Ascending aorta (tissue), 2 donors: Measurements from ENCODE around the gene NTM. TPM values are rescaled to one million over a fixed set of nuclear protein-coding genes. Genes with fewer than 3 reads are reported as not detected.

ENCODE experiments used
- DNase-seq, 2 donors: peaks; one replicate each; pipeline ENCODE4 v3.0.0-alpha.2; 2019; ENCODE audit warnings: low spot score in 2 of 2
- H3K27ac ChIP-seq, 2 donors: fragments of 200-600 bp; sonication (generic); one replicate each; pipeline ENCODE4 v1.5.1; 2016 to 2017; ENCODE audit warnings: mild to moderate bottlenecking in 1 of 2
- H3K27me3 ChIP-seq: fragments of 200-600 bp; sonication (generic); one replicate; pipeline ENCODE4 v1.5.1; 2017
- H3K36me3 ChIP-seq, 2 donors: fragments of 200-600 bp; sonication (generic); one replicate each; pipeline ENCODE4 v1.5.1; 2016
- H3K4me1 ChIP-seq, 2 donors: fragments of 200-600 bp; sonication (generic); one replicate each; pipeline ENCODE4 v1.5.1; 2016 to 2017; ENCODE audit warnings: mild to moderate bottlenecking in 1 of 2
- H3K4me3 ChIP-seq, 2 donors: fragments of 200-600 bp; sonication (generic); one replicate each; pipeline ENCODE4 v1.5.1; 2016 to 2017; ENCODE audit warnings: mild to moderate bottlenecking in 1 of 2
- H3K9me3 ChIP-seq, 2 donors: fragments of 200-600 bp; sonication (generic); one replicate each; pipeline ENCODE4 v1.5.1; 2016
- intact Hi-C: fragments of 100-400 bp; cut with DNase I; formaldehyde crosslinking; loops from one replicate; pipeline ENCODE4 v1.15.1; 2023
- total RNA-seq: library from RNA; depleted of rRNA; stranded (reverse); fragments of >200 nt; gene quantifications from one replicate; pipeline ENCODE4 v1.1.0, GENCODE V29; 2016
- TF ChIP-seq, protein P1 (sequence below), 3 experiments: fragments of 200-600 bp in 2 of 3; fragments of 450-650 bp in 1 of 3; sonication (generic) in 2 of 3; IDR thresholded peaks; one replicate each; pipeline ENCODE4 v1.5.1; 2016 to 2019; ENCODE audit warnings: antibody characterized with exemption in 3 of 3, mild to moderate bottlenecking in 1 of 3, moderate library complexity in 1 of 3

The NTM gene
- total RNA-seq, 1 donor from 2014 or later = not detected

DNA sequence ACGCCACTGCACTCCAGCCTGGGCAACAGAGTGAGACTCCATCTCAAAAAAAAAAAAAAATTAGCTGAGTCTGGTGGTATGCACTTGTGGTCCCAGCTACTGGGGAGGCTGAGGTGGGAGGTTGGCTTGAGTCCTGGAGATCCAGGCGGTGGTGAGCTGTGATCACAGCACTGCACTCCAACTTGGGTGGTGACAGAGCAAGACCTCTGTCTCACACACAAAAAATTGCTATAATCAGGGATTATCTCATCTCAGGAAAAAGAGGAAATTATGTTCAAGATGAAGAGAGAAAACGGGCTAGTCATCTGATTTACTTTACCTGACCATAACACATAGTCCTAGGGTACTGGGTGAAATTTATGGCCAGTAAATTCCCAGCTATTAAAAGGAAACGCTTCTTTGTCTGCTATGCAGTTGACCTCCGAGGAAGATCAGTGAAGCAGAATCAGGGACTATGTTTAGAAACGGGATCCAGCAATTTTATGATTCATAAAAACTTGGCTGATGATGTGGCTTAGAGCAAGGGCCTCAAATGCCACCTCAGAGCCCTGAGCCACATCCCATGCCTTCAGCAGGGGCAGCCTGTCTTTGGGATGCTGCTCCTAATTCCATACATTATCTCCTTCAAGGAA is 386.2 kb downstream of the NTM start:
- intact Hi-C loops = no loop called here

GRCh38 chr11:131758726-131759125 is 388.3 kb downstream of the NTM start:
- H3K9me3 ChIP-seq = peaks cover 0 to 6% of the 10 kb centered on the region in 2 donors
- no peak overlapping the region for H3K4me3 ChIP-seq
- DNase-seq = no peak
- intact Hi-C loops = no loop called here
- H3K4me1 ChIP-seq = no peaks in the 10 kb centered on the region
- no peaks in the 10 kb centered on the region for H3K36me3 ChIP-seq
- no peak overlapping the region for H3K27ac ChIP-seq
- no peaks in the 10 kb centered on the region for H3K27me3 ChIP-seq
- TF ChIP-seq, protein P1, sequence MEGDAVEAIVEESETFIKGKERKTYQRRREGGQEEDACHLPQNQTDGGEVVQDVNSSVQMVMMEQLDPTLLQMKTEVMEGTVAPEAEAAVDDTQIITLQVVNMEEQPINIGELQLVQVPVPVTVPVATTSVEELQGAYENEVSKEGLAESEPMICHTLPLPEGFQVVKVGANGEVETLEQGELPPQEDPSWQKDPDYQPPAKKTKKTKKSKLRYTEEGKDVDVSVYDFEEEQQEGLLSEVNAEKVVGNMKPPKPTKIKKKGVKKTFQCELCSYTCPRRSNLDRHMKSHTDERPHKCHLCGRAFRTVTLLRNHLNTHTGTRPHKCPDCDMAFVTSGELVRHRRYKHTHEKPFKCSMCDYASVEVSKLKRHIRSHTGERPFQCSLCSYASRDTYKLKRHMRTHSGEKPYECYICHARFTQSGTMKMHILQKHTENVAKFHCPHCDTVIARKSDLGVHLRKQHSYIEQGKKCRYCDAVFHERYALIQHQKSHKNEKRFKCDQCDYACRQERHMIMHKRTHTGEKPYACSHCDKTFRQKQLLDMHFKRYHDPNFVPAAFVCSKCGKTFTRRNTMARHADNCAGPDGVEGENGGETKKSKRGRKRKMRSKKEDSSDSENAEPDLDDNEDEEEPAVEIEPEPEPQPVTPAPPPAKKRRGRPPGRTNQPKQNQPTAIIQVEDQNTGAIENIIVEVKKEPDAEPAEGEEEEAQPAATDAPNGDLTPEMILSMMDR (IDR thresholded peaks at IDR 0.05) = no peak

More for the DNA sequence above, 386.2 kb downstream of the NTM start:
- H3K4me1 ChIP-seq = no peaks in the 10 kb centered on the region
- H3K36me3 ChIP-seq = no peaks in the 10 kb centered on the region
- H3K27ac ChIP-seq = no peak overlapping the region
- TF ChIP-seq, protein P1 (IDR thresholded peaks at IDR 0.05) = no peak
- peaks cover 0 to 3% of the 10 kb centered on the region in 2 donors for H3K9me3 ChIP-seq
- no peak for DNase-seq
- H3K4me3 ChIP-seq = no peak overlapping the region
- no peaks in the 10 kb centered on the region for H3K27me3 ChIP-seq

DNA sequence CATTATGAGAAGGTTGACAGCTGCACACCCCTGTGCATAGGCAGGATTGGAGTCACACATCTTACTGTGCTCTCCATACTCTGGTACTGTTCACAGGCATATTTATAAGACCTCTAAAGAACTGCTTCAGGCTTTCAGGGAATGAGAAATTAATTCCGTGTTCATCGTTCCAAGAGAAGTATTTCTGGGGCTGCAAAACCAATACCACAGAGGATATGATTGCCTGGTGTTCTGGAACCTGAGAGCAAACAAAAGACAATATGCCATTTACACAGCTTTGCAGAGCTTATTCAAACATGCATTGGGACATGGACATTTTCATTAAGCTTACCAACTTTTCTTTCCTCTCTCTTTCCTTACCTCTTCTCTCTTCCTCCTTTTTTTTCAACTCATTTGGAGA is 388.7 kb downstream of the NTM start:
- Histone ChIP-seq H3K4me3 (no peak overlapping the region), H3K9me3 (peaks cover 0 to 6% of the 10 kb centered on the region in 2 donors), H3K27me3 (no peaks in the 10 kb centered on the region), H3K36me3 (no peaks in the 10 kb centered on the region), H3K4me1 (no peaks in the 10 kb centered on the region), H3K27ac (no peak overlapping the region)
- no peak for DNase-seq
- TF ChIP-seq, protein P1 (IDR thresholded peaks at IDR 0.05) = no peak
- intact Hi-C loops = no loop called here

GRCh38 chr11:131760091-131761061 is 390.0 kb downstream of the NTM start:
- TF ChIP-seq, protein P1 (IDR thresholded peaks at IDR 0.05) = no peak
- Histone ChIP-seq H3K27ac (no peak overlapping the region), H3K9me3 (peaks cover 0 to 6% of the 10 kb centered on the region in 2 donors), H3K4me3 (no peak overlapping the region), H3K36me3 (no peaks in the 10 kb centered on the region), H3K4me1 (no peaks in the 10 kb centered on the region), H3K27me3 (no peaks in the 10 kb centered on the region)
- intact Hi-C loops = no loop called here
- DNase-seq = no peak

DNA sequence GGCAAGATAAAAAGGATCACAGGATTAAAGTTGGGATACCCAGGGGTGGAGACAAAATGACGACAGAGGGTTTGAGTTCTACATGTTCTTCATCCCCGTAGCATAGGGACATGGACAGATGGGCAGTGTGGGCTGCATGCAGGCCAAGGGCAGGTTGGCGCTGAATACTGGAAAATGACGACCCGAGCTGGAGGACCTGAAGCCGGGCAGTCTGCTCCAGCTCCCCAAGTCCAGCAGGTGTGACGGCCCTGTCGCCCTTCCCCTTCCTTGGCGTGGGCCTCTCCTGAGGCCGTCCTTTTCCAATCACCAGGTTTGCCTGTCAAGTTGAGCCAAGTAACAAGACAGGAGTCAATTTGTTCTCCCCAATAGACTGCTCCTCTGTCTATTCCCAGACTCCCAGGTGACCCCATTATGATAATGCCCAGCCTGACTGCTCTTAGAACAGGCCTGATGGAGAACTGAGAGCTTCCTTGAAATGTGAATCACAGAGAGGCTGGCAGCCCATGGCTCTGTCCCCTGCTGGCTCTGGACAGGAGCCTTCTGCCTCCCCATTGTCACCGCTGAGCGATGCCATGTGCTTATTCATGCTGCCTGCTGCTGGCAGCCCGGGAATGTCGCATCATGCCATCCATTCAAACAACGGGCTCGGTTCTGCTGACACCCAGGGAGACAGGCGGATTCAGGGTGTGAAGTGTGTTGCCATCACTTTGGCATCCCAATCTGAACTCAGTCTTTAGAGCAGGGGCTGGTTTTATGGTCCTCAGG is 392.1 kb downstream of the NTM start:
- Histone ChIP-seq H3K36me3 (no peaks in the 10 kb centered on the region), H3K27me3 (no peaks in the 10 kb centered on the region), H3K4me3 (no peak overlapping the region), H3K4me1 (no peaks in the 10 kb centered on the region), H3K9me3 (peaks cover 0 to 6% of the 10 kb centered on the region in 2 donors), H3K27ac (no peak overlapping the region)
- intact Hi-C loops = no loop called here
- no peak for DNase-seq
- TF ChIP-seq, protein P1 (IDR thresholded peaks at IDR 0.05) = no peak
